Cardiac muscle cell (in vitro differentiated cells and primary cell): Measurements from ENCODE around the gene F11R. TPM values are rescaled to one million over a fixed set of nuclear protein-coding genes. Genes with fewer than 3 reads are reported as not detected.
A peak's percentile ranks its signal among the peaks of the same experiment; 100 is the strongest.

Source experiments
- DNase-seq, 2 donors: peaks; one replicate each; pipeline versions ENCODE4 v3.0.0 to v3.0.0-alpha.2; 2010 to 2017; ENCODE audit warnings: low read depth in 1 of 2, low spot score in 1 of 2
- H3K27ac ChIP-seq: fragments of 200-600 bp; sonication (generic); 2 replicates; pipeline ENCODE4 v1.5.1; 2016
- H3K27me3 ChIP-seq: fragments of 200-600 bp; sonication (generic); 2 replicates; pipeline ENCODE4 v1.6.0; 2016; ENCODE audit warnings: control low read depth
- H3K36me3 ChIP-seq: fragments of 200-600 bp; sonication (generic); 2 replicates; pipeline ENCODE4 v1.5.1; 2016; ENCODE audit warnings: control low read depth
- H3K4me1 ChIP-seq: fragments of 200-600 bp; sonication (generic); 2 replicates; pipeline ENCODE4 v1.8.1; 2017; ENCODE audit warnings: low read depth, mild to moderate bottlenecking, mixed run types
- H3K4me3 ChIP-seq: fragments of 200-600 bp; sonication (generic); 2 replicates; pipeline ENCODE4 v1.5.1; 2016; ENCODE audit warnings: mild to moderate bottlenecking
- H3K9me3 ChIP-seq: fragments of 200-600 bp; sonication (generic); 2 replicates; pipeline ENCODE4 v1.5.1; 2017; ENCODE audit warnings: low read depth, mild to moderate bottlenecking, control low read depth
- polyA plus RNA-seq: library from polyadenylated mRNA; unstranded; fragments of >200 nt; fragmentation: Nextera tagmentation; extraction: Ambion mirVana; gene quantifications from 2 replicates; pipeline ENCODE4 v1.2.1, GENCODE V29; 2016
- total RNA-seq: library from RNA; depleted of rRNA; stranded (reverse); fragments of >200 nt; gene quantifications from 2 replicates; pipeline ENCODE4 v1.2.3, GENCODE V29; 2016
- TF ChIP-seq, protein P1 (sequence below): IDR thresholded peaks from 2 replicates; pipeline ENCODE4 v1.5.1; 2012; ENCODE audit warnings: low read depth, mild to moderate bottlenecking, low read length

F11R gene
- total and polyA plus RNA-seq, 2 experiments from 2014 or later: 90.1 to 93.7 TPM

DNA sequence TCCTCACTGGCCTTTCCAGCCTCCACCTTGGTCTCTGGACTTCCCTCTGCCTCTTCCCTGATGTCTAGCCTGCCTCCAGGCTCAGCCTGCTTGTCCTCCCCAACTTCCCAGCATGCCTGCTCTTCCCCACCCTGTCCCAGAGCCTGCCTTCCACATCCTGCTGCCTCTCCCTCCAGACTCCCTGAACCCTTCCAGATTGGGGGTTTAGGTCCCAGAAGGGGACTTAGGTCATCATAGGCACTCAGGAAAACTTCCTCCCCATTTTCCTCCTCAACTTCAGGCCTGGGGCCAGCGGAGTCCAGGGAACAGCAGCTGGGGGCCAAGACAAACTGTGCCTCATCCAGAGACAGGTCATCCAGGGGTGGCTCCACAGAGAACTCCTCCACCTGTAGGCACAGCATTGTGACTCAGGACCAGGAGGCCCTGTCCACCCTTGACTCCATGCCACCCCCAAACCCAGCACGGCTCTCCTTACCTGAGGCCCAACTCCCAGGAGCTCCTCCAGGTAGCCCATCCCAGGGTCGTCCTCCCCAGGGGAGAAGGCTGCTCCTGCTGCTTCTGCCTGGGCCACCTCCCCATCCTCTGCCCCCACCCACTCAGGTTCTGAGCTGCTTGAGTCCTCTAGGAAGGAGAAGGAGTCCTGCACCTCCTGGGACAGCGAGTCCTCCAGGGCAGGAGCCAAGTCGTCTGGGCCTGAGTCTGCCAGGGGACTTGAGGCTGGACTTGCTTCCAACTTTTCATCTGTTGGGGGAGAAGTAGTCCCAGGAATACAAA, 28.2 kb upstream of the F11R start:
- Histone ChIP-seq H3K4me3 (no peak overlapping the region), H3K27me3 (peaks cover 2% of the 10 kb centered on the region), H3K4me1 (peaks cover 11% of the 10 kb centered on the region), H3K36me3 (no peaks in the 10 kb centered on the region), H3K9me3 (no peaks in the 10 kb centered on the region), H3K27ac (no peak overlapping the region)
- no peak for DNase-seq
- TF ChIP-seq, protein P1, sequence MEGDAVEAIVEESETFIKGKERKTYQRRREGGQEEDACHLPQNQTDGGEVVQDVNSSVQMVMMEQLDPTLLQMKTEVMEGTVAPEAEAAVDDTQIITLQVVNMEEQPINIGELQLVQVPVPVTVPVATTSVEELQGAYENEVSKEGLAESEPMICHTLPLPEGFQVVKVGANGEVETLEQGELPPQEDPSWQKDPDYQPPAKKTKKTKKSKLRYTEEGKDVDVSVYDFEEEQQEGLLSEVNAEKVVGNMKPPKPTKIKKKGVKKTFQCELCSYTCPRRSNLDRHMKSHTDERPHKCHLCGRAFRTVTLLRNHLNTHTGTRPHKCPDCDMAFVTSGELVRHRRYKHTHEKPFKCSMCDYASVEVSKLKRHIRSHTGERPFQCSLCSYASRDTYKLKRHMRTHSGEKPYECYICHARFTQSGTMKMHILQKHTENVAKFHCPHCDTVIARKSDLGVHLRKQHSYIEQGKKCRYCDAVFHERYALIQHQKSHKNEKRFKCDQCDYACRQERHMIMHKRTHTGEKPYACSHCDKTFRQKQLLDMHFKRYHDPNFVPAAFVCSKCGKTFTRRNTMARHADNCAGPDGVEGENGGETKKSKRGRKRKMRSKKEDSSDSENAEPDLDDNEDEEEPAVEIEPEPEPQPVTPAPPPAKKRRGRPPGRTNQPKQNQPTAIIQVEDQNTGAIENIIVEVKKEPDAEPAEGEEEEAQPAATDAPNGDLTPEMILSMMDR: no peak

DNA sequence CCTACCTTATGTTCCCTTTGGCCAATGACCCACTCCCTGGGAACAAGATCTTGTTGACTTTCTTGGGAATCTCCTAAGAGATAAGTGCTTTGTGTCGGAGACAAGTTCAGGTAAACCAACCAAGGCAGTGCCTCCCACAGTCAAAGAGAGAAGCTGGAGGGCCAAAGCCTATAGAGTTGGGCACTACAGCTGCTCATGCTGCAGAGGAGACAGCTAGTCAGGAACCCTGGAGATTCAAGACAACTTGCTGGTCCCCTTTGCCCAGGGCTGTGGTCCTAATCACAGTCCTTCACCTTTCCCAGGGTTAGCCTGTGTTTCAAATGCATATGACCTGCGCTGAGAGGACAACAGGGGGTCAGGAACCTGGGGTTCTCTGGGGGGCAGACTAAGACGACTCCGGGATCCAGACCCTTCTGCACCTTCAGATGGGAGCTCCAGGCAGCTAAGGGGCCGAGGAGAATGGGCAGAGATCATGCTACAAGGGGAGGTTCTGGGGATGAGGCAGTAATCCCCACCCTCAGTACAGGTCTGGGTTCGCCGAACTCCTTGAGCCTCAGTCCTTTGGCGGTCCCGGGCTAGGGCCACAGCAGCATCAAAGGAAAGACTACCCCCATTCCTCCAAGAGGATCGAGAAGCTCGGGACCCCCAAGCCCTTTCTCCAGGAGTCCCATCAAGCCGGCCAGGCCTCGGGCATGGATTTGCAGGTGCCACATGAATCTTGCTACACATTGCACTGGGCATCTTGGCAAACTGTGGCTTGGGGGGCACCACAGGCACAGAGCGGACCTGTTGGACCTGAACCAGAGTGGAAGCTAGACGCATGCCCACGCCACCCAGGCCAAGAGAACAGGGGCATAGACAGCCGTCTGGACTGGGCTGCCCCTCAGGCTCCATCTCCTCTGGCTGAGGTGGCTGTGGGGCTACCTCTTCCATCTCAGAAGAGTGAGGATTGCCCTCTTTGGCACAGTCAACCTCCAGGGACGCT, 26.8 kb upstream of the F11R start:
- peaks cover 1% of the 10 kb centered on the region for H3K36me3 ChIP-seq
- no peaks in the 10 kb centered on the region for H3K9me3 ChIP-seq
- DNase-seq: no peak
- H3K4me3 ChIP-seq: no peak overlapping the region
- TF ChIP-seq, protein P1: no peak
- peaks cover 2% of the 10 kb centered on the region for H3K27me3 ChIP-seq
- no peak overlapping the region for H3K27ac ChIP-seq
- peaks cover 12% of the 10 kb centered on the region for H3K4me1 ChIP-seq

DNA sequence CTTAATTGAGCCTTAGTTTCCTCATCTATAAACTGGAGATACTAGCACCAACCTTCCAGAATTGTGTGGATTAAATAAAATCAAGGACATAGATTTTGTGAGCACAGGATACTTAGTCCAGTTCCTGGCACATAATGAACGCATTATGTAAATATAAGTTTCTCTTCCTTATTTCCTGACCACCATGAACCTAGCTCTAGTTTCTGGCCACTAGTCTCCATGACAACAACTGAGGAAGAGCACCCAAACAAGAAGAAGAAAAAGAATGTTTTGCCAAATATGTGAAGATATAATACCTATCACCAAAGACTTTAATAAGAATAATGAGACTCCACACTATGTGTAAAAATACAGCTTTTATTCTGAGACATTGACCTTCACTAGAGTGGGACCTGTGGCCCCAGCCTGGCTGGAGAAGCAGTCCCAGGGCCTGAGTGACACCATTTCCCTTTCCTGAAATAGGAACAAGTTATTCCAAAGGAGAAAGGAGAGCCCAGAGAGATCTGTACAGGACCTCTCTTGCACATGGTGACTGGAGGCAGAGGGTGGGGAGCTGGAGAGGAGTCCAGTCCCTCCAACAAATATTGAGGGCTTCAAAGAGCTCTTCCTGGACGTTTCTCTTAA, 25.8 kb upstream of the F11R start:
- TF ChIP-seq, protein P1: no peak
- no peaks in the 10 kb centered on the region for H3K9me3 ChIP-seq
- H3K36me3 ChIP-seq: peaks cover 11% of the 10 kb centered on the region
- H3K27me3 ChIP-seq: peaks cover 2% of the 10 kb centered on the region
- peaks cover 12% of the 10 kb centered on the region for H3K4me1 ChIP-seq
- peak overlapping the region; percentile 97 for H3K27ac ChIP-seq
- no peak for DNase-seq
- peak overlapping the region; percentile 73 for H3K4me3 ChIP-seq

DNA sequence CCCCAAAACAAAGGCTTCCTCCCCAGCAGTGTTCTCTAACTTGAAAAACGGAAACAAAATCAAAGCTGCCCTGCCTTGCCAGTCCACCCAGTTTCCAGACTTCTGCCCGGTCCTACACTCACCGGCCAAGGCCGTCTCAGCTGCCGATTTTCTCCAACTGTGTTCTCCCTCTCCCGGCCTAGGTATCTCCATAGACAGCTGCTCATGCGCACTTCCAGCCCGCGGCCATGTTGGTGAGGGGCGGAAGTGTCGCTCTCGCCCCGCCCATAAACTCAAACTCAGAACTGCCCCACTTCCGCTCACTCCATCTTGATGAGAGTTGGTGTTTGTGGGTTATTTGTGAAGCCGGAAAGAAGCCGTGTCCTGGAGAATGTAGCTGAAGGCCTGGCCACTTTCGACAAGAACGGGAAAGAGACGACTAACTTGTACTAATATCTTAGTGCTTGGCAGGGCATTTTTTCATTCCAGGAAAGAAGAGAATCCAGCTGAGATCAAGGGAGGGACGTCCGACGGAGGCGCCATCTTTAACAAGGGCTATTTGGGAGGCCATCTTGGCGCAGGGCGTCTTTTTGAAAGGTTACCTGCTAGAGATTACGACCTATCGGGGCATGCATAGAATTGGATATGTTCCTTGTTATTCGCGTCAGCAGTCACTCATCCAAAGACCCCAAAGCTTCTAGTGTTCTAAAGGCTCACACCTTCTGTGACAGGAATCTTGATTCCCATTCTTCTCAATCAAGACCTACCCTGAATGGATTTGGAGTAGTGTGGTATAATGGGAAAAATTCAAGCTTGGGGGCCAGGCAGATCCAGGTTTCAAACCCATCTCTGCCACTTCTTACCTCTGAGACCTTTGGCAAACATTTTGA, 25.0 kb upstream of the F11R start, which contains the start of gene USF1:
USF1 (minus strand) TSS at position 242 of the 869 bp plus-strand sequence. CDS start 2,702 bp downstream, outside the sequence.
- H3K9me3 ChIP-seq: no peaks in the 10 kb centered on the region
- H3K36me3 ChIP-seq: peaks cover 16% of the 10 kb centered on the region
- peaks cover 12% of the 10 kb centered on the region for H3K4me1 ChIP-seq
- peaks cover 2% of the 10 kb centered on the region for H3K27me3 ChIP-seq
- H3K27ac ChIP-seq: peak within 1 kb of the TSS; percentile 97
- peak; percentile 97 to 98 for DNase-seq
- peak within 1 kb of the TSS; percentile 73 for H3K4me3 ChIP-seq
- TF ChIP-seq, protein P1: no peak
